Karpas-422 (cell line): ENCODE data around the gene FANK1. TPM values are rescaled to one million over a fixed set of nuclear protein-coding genes. Genes with fewer than 3 reads are reported as not detected.
A peak's percentile ranks its signal among the peaks of the same experiment; 100 is the strongest.

Experiments
- DNase-seq: peaks from one replicate; pipeline ENCODE4 v3.0.0-alpha.2; 2015
- H2AFZ ChIP-seq: fragments of 200-600 bp; sonication (generic); 2 replicates; pipeline ENCODE4 v1.6.1; 2014; ENCODE audit warnings: antibody characterized with exemption, low read length, mixed read lengths
- H3K27ac ChIP-seq: fragments of 200-600 bp; sonication (generic); 2 replicates; pipeline ENCODE4 v1.5.1; 2014; ENCODE audit warnings: mild to moderate bottlenecking, low read length, moderate library complexity
- H3K27me3 ChIP-seq: fragments of 200-600 bp; sonication (generic); 2 replicates; pipeline ENCODE4 v1.6.1; 2014; ENCODE audit warnings: low read length, mixed read lengths
- H3K36me3 ChIP-seq: fragments of 200-600 bp; sonication (generic); 2 replicates; pipeline ENCODE4 v1.6.1; 2014; ENCODE audit warnings: low read length, mixed read lengths; ENCODE audit not compliant: insufficient read depth
- H3K4me1 ChIP-seq: fragments of 200-600 bp; sonication (generic); 2 replicates; pipeline ENCODE4 v1.6.1; 2014; ENCODE audit warnings: mild to moderate bottlenecking, low read length, mixed read lengths
- H3K4me2 ChIP-seq: fragments of 200-600 bp; sonication (generic); 2 replicates; pipeline ENCODE4 v1.6.1; 2014; ENCODE audit warnings: low read length, low read depth, mild to moderate bottlenecking; ENCODE audit not compliant: poor library complexity, severe bottlenecking
- H3K4me3 ChIP-seq: fragments of 200-600 bp; sonication (generic); 2 replicates; pipeline ENCODE4 v1.5.1; 2014; ENCODE audit warnings: mild to moderate bottlenecking, antibody characterized with exemption, low read length, mixed read lengths
- H3K79me2 ChIP-seq: fragments of 200-600 bp; sonication (generic); 2 replicates; pipeline ENCODE4 v1.6.1; 2014; ENCODE audit warnings: mild to moderate bottlenecking, low read length, mixed read lengths
- H3K9ac ChIP-seq: fragments of 200-600 bp; sonication (generic); 2 replicates; pipeline ENCODE4 v1.6.0; 2014; ENCODE audit warnings: low read length
- H3K9me2 ChIP-seq: fragments of 200-600 bp; sonication (generic), shearing (Covaris generic); replicated peaks from 2 replicates; pipeline ENCODE4 v1.6.0; 2014; ENCODE audit warnings: mild to moderate bottlenecking, low read length, moderate library complexity; ENCODE audit not compliant: insufficient read depth
- H3K9me3 ChIP-seq: fragments of 300-700, 200-600 bp; sonication (generic); 2 replicates; pipeline ENCODE4 v1.6.1; 2014; ENCODE audit warnings: low read length, mixed read lengths
- H4K20me1 ChIP-seq: fragments of 200-600 bp; sonication (generic); 2 replicates; pipeline ENCODE4 v1.6.1; 2014; ENCODE audit warnings: mild to moderate bottlenecking, antibody characterized with exemption, low read length, low read depth; ENCODE audit not compliant: insufficient read depth
- total RNA-seq: library from RNA; depleted of rRNA; stranded (reverse); fragments of >200 nt; shearing (Covaris generic); gene quantifications from 2 replicates; pipeline ENCODE4 v1.2.3, GENCODE V29; 2014; ENCODE audit warnings: low replicate concordance

The FANK1 gene
- total RNA-seq, 1 experiment from 2014 or later: not detected

DNA sequence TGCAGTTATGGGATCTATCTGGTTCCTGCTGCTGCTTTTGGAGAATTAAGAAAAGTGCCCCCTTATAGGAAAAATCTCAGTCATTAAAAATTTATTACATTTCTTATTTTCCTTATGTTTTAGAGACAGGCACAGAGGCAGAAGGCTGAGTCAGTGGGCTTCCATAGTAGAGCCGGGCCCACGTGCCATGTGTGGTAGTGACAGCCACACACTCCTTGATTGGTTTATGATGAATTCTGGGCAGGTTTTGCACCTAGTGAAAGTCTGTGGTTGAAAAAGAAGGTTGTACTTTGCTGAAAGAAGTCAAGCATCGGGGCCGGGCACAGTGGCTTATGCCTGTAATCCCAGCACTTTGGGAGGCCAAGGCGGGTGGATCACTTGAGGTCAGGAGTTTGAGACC is 109.9 kb downstream of the FANK1 start:
- Histone ChIP-seq H3K9me2 (no peaks in the 10 kb centered on the region), H4K20me1 (no peaks in the 10 kb centered on the region)

GRCh38 chr10:126006906-126007305 is 110.5 kb downstream of the FANK1 start:
- Histone ChIP-seq H4K20me1 (no peaks in the 10 kb centered on the region), H3K79me2 (no peaks in the 10 kb centered on the region), H3K4me2 (no peak overlapping the region), H3K9me3 (no peaks in the 10 kb centered on the region), H3K27me3 (no peaks in the 10 kb centered on the region), H3K4me3 (no peak overlapping the region), H3K36me3 (no peaks in the 10 kb centered on the region), H2AFZ (no peak overlapping the region), H3K4me1 (no peaks in the 10 kb centered on the region), H3K9ac (no peak overlapping the region), H3K27ac (no peak overlapping the region), H3K9me2 (no peaks in the 10 kb centered on the region)
- no peak for DNase-seq

More for the DNA sequence above, 109.9 kb downstream of the FANK1 start:
- H3K79me2 ChIP-seq: no peaks in the 10 kb centered on the region
- no peaks in the 10 kb centered on the region for H3K9me3 ChIP-seq
- no peaks in the 10 kb centered on the region for H3K36me3 ChIP-seq
- H3K4me3 ChIP-seq: no peak overlapping the region
- no peak overlapping the region for H3K9ac ChIP-seq
- H3K4me2 ChIP-seq: no peak overlapping the region
- H3K4me1 ChIP-seq: no peaks in the 10 kb centered on the region
- H3K27me3 ChIP-seq: no peaks in the 10 kb centered on the region
- H2AFZ ChIP-seq: no peak overlapping the region
- no peak for DNase-seq
- H3K27ac ChIP-seq: no peak overlapping the region

DNA sequence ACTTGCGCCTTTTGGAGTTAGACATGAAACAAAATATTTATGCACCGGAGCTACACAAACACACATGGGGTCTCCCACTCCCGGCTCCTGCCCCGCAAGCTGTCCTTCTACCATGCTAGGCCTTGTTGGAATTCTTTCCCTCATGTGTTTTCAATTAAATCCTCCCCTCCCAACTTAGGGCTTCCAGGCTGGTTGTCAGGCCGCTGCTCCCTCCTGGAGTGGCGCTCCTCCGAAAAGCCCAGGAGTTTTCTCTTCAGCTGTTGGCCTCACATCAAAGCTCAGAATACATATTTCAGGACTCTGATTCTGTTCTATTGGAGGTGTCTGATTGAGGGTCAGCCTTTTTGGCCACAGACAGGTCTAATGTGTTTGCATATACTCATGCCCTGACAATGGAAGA is 113.3 kb downstream of the FANK1 start:
- no peaks in the 10 kb centered on the region for H3K9me2 ChIP-seq

GRCh38 chr10:126011995-126012394 is 115.6 kb downstream of the FANK1 start:
- Histone ChIP-seq H3K27me3 (no peaks in the 10 kb centered on the region), H3K79me2 (no peaks in the 10 kb centered on the region), H3K27ac (no peak overlapping the region), H3K4me2 (no peak overlapping the region), H3K4me1 (no peaks in the 10 kb centered on the region), H3K9me3 (no peaks in the 10 kb centered on the region), H3K9me2 (no peaks in the 10 kb centered on the region), H3K36me3 (no peaks in the 10 kb centered on the region), H2AFZ (no peak overlapping the region), H4K20me1 (no peaks in the 10 kb centered on the region), H3K9ac (no peak overlapping the region), H3K4me3 (no peak overlapping the region)
- no peak for DNase-seq

More for the DNA sequence above, 113.3 kb downstream of the FANK1 start:
- H3K27me3 ChIP-seq: no peaks in the 10 kb centered on the region
- DNase-seq: no peak
- no peaks in the 10 kb centered on the region for H3K4me1 ChIP-seq
- H4K20me1 ChIP-seq: no peaks in the 10 kb centered on the region
- H3K9me3 ChIP-seq: no peaks in the 10 kb centered on the region
- H3K36me3 ChIP-seq: no peaks in the 10 kb centered on the region
- H3K27ac ChIP-seq: no peak overlapping the region
- H3K4me2 ChIP-seq: no peak overlapping the region
- no peak overlapping the region for H3K4me3 ChIP-seq
- H3K9ac ChIP-seq: no peak overlapping the region
- no peak overlapping the region for H2AFZ ChIP-seq
- no peaks in the 10 kb centered on the region for H3K79me2 ChIP-seq

DNA sequence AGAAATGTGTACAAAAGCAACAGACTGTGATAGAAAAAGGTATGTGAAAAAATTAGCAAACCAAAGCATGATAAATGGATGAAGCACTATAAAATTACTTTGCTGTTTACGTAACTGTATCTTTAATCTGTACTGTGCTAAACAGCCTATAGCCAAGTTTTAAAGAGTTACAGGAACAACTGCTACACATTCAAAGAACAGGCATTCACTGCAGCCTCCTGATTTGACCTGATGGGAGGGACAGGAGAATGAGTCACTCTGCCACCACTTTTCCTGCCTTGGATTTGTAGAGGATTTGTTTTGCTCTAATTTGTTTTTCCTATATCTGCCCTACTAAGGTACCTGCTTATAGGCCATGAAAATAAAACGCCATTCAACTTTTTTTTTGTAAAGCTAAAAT is 116.1 kb downstream of the FANK1 start:
- Histone ChIP-seq H3K27ac (no peak overlapping the region), H3K79me2 (no peaks in the 10 kb centered on the region), H3K36me3 (no peaks in the 10 kb centered on the region), H3K9ac (no peak overlapping the region), H3K4me2 (no peak overlapping the region), H4K20me1 (no peaks in the 10 kb centered on the region), H2AFZ (no peak overlapping the region), H3K4me1 (no peaks in the 10 kb centered on the region), H3K9me3 (no peaks in the 10 kb centered on the region), H3K4me3 (no peak overlapping the region), H3K9me2 (no peaks in the 10 kb centered on the region), H3K27me3 (no peaks in the 10 kb centered on the region)
- no peak for DNase-seq

GRCh38 chr10:126013489-126014281 is 117.3 kb downstream of the FANK1 start:
- Histone ChIP-seq H3K4me3 (no peak overlapping the region), H3K27me3 (no peaks in the 10 kb centered on the region), H2AFZ (no peak overlapping the region), H3K79me2 (no peaks in the 10 kb centered on the region), H3K27ac (no peak overlapping the region), H3K36me3 (no peaks in the 10 kb centered on the region), H3K9me2 (no peaks in the 10 kb centered on the region), H3K4me1 (no peaks in the 10 kb centered on the region), H3K9ac (no peak overlapping the region), H4K20me1 (no peaks in the 10 kb centered on the region), H3K9me3 (no peaks in the 10 kb centered on the region), H3K4me2 (no peak overlapping the region)
- DNase-seq: peak; percentile 42

DNA sequence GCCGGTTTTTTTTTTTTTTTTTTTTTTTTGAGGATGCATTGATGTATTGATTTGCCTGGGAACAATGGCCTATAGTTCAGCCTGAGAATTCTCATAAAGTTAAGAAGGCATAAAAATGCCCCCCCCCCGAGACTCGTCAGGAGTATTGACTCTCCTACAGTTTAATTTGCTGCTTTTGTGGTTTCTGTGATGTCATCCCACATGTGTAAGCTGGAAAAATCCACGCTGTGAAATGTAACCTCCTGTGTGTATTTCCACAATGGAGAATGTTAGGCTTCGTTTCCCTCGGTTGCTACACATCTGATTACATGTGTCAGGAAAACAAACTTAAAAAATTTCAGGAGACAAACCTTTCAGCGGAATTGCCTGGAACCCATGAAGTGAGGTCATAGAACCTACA is 117.9 kb downstream of the FANK1 start:
- Histone ChIP-seq H4K20me1 (no peaks in the 10 kb centered on the region), H3K4me3 (no peak overlapping the region), H2AFZ (no peak overlapping the region), H3K27ac (no peak overlapping the region), H3K36me3 (no peaks in the 10 kb centered on the region), H3K9ac (no peak overlapping the region), H3K27me3 (no peaks in the 10 kb centered on the region), H3K79me2 (no peaks in the 10 kb centered on the region), H3K4me1 (no peaks in the 10 kb centered on the region), H3K9me2 (no peaks in the 10 kb centered on the region), H3K9me3 (no peaks in the 10 kb centered on the region), H3K4me2 (no peak overlapping the region)
- no peak for DNase-seq

DNA sequence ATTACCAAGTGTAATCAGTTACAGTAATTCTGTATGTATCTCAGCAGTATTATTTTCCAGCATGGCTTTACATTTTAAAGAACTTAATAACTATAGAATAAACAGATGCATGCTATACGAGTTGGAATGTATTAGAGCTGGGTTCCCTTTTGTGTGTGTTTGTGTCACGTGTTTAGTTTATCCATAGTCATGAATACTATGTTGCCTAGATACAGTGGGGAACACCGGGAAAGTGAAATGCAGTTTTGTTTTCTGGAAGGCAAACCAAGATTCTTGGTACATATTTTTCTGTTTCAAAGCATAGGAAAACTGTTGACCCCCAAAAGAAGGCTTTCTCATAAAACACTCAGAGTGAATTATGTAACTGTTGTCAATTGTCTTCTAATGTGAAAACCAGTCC is 119.0 kb downstream of the FANK1 start:
- Histone ChIP-seq H3K27ac (no peak overlapping the region), H3K9ac (no peak overlapping the region), H3K27me3 (no peaks in the 10 kb centered on the region), H3K4me3 (no peak overlapping the region), H2AFZ (no peak overlapping the region), H3K36me3 (no peaks in the 10 kb centered on the region), H4K20me1 (no peaks in the 10 kb centered on the region), H3K9me2 (no peaks in the 10 kb centered on the region), H3K79me2 (no peaks in the 10 kb centered on the region), H3K4me1 (no peaks in the 10 kb centered on the region), H3K9me3 (no peaks in the 10 kb centered on the region), H3K4me2 (no peak overlapping the region)
- no peak for DNase-seq
